Germinal center (tissue), 1 donor: Measurements from ENCODE around the gene ACOT13.
A peak's percentile ranks its signal among the peaks of the same experiment; 100 is the strongest.
"Not testable (repeated sequence)": the region's sequence is repeated elsewhere in the genome, so short reads cannot be mapped to it uniquely, and the experiment has no call there.

Experiments used
- DNase-seq: peaks from one replicate; pipeline ENCODE4 v3.0.0; 2012; ENCODE audit warnings: mixed read lengths, low spot score

Gene ACOT13

GRCh38 chr6:24662236-24662635, 4.6 kb upstream of the ACOT13 start:
- DNase-seq = no peak

DNA sequence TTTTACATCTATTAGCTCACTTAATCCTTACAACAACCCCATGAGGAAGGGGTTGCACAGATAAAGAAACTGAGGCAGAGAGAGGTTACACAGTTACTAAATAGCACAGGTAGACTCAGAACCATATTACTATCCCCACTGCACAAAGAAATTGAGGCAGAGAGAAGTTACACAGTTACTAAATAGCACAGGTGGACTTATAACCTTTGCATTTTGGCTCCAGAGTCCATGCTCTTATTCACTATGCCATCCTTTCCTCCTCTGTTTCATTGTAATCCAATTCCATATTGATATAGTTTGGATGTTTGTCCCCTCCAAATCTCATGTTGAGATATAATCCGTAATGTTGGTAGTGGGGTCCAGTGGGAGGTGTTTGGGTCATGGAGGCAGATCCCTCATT, 3.7 kb upstream of the ACOT13 start:
- no peak for DNase-seq

DNA sequence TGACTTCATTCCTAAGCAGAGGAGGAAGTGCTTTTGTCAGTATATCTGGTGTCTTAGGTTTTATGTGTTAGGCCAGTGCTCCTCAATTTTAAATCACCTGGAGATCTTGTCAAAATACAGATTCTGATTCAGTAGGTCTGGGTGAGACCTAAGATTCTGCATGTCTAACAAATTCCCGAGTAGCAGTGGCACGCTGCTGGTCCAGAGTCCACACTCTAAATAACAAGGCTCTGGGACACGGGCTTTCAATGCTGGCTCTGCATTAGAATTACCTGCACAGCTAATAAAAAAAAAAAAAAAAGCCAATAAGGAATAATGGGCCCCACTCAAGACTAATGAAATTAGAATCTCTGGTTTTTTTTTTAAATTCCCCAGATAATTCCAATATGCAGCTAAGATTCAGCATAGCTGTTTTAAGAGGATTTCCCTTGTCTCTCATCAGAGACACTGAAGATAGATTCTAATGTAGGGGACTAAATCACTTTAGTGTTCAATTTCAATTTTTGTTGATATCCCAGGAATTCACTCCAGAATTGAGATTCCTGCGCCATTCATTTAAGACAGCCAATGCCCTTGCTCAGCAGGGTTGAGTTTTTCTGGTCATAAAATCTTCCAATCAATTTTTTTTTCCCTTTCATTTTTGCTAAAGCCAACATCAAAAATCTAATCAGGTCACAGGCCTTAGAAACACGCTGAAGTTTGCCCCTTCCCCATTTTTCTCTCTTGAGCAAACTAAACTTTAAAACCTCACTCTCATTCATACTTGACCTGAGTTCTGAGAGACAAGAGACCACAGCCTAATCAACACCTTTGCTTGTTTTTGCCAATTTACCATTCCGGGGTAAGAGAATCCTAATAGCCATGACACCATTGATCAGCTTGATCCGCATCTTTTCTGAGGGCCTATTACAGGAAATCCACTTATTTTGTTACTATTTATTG, 2.6 kb upstream of the ACOT13 start:
- DNase-seq = no peak

DNA sequence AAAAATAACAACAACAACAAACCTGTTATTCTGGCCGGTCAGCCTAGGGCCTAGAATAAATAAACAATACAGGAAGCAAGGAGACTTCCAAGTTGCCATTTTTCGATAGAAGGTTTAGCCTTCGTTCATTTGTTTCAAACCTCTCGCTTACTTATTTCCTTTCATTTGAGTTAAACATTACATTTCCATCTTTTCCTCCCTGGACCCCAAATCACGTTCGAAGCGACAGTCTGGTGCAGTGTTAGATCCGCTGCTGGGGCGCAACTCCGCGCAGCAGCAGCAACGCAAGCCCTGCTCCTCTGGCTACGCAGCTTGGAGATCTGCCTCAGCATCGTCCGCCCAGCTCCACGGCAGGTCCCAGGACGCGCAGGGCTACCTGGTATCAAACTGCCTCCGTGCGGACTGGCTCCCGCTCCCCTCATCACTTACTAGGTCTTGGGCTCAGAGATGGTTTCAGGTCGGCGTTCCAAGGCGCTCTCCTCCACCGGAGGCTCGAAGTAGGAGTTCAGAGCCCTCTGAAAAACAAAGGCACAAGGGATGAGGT, 708 bp upstream of the ACOT13 start:
- DNase-seq = peak; percentile 52

DNA sequence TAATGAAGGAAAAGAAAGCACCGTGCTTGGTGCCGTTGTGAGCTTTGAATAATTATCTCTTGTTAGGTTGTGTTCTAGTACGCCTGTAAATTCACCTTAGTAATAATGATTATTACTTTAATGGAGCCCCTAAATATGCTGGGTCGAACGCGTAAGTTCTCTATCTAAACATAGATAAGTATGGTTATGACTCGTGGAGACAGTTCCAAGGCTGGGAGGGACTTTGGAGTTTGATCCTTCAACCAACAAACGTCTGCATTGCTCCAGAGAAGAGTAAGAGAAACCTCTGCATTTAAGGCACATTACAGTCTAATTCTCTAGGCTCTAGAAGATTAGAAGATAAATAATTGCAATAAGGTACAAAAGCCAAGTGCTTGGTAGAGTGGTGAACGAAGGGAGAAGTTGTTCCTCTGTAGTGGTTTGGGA, 514 bp downstream of the ACOT13 start:
- DNase-seq = no peak

DNA sequence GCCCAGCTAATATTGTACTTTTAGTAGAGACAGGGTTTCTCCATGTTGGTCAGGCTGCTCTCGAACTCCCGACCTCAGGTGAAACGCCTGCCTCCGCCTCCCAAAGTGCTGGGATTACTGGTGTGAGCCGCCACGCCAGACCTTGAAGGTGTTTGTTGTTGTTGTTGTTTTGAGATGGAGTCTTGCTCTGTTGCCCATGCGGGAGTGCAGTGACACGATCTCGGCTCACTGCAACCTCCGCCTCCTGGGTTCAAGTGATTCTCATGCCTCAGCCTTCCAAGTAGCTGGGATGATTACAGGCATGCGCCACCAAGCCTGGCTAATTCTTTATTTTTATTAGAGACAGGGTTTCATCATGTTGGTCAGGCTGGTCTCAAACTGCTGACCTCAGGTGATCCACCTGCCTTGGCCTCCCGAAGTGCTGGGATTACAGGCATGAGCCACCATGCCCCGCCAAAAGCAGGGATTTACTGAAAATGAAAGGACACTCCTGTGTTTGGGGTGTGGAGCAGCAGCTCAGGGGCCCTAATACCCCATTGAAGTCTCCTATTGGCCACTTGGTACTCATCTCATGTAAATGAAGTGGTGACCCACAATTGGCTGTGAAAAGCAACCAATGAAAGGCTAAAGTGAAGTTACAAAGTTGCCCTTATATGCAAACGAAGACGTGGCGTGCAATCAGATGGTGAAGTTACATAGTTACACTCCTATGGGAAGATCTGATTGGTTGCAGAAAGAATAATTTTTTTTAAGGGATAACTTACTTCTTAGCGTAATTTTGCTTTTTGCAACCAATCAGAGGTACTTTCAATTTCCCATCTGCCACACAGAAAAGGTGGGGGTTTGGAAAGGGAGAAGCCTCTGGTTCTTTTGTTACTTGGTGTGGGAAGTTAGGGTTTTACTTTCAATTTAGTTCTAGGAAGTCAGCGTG, 1.5 kb downstream of the ACOT13 start:
- DNase-seq = not testable (repeated sequence)

- no peak for DNase-seq
These were observed 2.1 kb downstream of the ACOT13 start for GRCh38 chr6:24668997-24669361.

DNA sequence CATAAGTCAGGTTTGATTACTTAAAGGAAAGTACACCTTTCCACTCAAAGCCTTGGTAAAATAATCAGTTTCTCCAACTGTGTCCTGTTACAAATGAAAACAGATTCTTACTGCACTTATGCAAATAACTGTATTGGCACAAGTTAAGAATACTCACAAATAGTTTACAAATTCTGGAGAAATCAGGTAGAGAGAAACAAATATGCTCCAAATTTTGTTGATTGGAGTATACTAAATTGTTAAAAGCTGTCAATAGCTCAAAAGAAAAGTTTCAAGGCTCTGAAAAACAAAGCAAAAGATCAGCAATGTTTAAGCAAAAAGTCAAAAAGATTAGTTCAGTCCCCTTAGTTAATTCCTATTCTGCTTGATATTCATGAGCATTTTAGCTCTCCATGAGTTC, 3.6 kb downstream of the ACOT13 start:
- DNase-seq = not testable (repeated sequence)

DNA sequence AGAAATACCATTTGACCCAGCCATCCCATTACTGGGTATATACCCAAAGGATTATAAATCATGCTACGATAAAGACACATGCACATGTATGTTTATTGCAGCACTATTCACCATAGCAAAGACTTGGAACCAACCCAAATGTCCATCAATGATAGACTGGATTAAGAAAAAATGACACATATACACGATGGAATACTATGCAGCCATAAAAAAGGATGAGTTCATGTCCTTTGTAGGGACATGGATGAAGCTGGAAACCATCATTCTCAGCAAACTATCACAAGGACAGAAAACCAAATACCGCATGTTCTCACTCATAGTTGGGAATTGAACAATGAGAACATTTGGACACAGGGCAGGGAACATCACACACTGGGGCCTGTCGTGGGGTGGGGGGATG, 4.2 kb downstream of the ACOT13 start:
- DNase-seq = not testable (repeated sequence)

GRCh38 chr6:24672620-24673182, 5.8 kb downstream of the ACOT13 start:
- DNase-seq = no peak

DNA sequence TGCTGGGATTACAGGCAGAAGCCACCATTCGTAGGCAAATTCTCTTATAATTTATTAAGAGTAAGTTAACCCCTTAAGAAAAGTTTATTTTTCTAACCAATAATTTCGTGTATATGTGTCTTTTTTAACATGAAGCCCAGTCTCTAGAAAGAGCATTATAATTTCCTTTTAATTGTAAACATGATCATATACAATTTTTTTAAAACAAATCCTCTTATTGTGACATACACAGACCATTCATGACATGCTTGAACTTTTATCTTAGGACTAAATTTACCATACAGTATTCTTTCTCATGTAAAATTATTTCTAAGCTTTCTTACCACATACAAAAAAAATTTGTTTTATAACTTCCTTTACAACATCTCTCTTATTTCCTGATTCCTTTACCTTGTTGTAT, 6.7 kb downstream of the ACOT13 start:
- no peak for DNase-seq

DNA sequence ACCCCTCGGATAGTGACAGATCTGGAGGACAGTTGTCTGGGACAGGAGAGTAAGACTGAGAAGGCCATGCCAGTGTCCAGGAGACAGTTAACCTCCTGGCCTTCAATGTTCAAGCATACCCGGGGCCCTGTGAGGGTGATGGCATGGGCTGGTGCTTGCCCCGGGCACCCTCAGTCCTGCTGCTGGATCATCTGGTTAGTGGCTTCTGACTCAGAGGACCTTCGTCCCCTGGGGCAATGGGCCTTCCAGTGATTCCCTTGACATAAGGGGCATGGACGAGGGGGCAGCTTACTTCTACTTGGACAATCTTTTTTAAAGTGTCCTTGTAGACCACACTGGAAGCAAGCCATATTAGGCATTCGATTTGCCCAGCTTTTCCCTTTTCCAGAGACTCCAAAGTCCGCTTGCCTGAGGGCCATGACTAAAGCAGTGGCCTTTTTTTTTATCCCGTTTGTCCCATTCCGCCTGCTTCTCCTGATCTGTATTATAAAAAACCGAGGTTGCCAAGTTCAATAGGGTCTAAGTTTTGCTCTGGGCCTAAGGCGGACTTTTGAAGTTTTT, 12.0 kb downstream of the ACOT13 start:
- not testable (repeated sequence) for DNase-seq

DNA sequence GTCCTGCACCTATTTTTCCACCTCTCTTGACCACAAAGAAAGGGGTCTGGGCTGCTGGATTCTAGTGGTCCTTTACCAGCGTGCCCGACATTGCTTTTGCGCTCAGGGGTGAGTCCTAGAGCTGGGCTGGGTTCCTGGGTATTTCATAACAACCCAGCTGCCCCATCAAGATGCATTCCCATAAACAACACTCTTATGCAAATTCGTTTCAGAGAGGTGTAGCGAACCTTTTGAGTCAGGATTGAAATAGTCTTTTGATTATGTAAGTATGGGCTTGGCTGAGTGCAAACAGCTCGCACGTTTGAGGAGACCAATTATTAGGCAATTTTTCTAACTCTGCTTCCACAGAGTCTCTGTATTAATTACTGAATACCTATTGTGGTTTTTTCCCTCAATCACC, 13.7 kb downstream of the ACOT13 start:
- DNase-seq = no peak

DNA sequence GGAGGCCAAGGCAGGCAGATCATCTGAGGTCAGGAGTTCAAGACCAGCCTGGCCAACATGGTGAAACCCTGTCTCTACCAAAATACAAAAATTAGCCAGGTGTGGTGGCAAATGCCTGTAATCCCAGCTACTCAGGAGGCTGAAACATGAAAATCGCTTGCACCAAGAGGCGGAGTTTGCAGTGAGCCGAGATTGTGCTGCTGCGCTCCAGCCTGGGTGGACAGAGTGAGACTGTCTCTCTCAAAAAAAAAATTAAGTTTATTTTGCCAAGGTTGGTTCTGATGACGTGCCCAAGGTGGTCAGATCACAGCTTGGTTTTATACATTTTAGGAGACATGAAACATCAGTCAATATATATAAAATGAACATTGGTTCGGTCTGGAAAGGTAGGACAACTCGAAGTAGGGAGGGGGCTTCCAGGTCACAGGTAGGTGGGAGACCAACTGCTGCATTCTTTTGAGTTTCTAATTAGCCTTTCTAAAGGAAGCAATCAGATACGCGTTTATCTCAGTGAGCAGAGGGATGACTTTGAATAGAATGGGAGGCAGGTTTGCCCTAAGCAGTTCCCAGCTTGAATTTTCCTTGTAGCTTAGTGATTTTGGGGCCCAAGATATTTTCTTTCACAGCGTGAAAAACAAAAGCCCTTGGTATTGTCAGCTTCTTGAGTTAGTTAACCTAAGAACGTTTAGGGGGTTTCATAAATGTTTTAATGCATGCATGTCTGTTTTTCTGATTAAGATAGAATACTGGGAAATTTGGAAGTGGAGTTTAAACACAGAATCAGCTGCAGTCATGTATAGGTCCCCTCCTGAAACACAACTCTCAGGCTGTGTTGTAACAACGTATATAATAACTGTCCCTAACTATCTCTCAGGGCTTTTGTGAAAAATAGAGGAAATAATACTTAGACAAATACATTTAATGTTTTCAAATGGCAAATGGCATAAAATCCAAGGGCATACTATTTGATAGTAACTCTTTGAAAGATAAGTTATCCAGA, 16.7 kb downstream of the ACOT13 start:
- no peak for DNase-seq

DNA sequence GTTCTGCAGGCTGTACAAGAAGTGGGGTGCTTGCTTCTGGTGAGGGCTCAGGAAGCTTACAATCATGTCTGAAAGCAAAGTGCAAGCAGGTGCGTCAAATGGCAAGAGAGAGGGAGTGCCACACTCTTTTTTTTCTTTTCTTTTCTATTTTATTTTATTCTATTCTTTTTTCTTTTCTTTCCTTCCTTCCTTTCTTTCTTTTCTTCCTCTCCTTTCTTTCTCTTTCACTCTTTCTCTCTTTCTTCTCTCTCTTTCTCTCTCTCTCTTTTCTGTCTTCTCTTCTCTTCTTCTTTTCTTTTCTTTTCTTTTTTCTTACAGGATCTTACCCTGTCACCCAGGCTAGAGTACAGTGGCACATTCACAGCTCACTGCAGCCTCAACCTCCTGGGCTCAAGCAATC, 19.5 kb downstream of the ACOT13 start:
- DNase-seq = no peak

DNA sequence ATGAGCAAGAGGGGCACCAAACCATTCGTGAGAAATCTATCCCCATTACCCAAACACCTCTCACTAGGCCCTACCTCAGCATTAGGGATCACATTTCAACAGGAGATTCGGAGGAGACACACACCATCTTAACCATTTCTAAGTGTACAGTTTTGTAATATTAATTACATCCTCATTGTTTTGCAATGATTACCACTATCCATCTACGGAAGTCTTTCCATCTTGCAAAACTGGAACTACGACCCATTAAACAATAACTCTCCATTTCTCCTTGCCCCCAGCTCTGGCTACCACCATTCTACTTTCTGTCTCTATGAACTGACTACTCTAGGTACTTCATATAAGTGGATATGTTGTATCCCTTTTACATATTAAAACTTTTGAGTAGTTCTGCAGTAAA, 20.1 kb downstream of the ACOT13 start:
- DNase-seq = no peak

GRCh38 chr6:24689964-24690363, 23.1 kb downstream of the ACOT13 start:
- DNase-seq = no peak

DNA sequence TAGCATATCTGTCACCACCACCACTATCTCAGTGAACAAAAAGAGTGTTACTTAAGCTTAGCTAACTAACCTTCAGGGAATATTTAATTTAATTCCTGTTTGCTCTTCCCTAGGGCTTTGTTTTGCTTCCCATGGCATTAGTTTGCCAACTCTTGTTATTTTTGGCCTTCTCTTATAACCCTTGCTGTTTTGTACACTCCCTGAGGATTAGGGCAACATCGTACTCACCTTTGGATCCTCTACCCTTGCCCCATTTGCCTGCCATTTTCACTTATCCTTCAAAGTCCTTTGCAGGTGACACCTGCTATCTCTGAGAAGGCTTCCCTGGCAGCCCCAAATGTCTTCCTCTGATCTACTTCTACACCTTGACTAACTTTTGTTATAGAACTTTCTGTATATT, 23.7 kb downstream of the ACOT13 start:
- no peak for DNase-seq

DNA sequence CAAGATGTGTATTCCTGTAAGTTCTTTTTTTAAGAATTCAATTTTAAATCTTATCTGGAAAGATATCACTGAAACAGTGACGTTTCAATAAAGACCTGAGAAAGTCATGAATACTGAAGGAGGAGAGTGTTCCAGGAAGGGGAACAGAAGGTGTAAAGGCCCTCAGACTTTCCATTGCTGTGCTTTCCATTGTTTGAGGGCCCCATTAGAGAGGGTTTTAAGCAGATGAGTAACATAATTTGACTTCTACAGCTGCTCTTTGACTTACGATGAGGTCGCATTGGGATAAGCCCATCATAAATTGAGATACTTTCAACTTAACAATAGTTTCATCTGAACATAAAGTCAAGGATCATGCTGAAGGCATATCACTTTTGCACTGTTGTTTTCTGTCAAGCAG, 24.7 kb downstream of the ACOT13 start:
- no peak for DNase-seq

DNA sequence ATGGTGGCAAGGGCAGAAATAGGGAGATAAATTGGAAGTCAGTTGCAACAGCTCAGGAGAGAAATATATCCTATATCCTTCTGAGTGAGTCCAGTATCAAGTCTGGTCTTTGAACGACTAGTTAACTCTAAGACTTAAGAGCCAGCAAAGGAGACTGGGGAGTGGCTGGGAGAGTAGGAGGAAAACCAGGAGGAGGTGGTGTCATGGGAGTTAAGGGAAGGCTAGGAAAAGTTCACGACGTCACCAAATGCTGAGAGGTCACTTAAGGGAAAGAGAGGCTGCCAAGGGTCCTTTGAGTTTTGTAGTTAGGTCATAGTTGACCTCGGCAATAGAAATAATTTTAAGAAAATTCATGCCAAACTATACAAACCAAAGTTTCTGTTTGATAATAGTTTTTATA, 25.1 kb downstream of the ACOT13 start:
- DNase-seq = no peak

DNA sequence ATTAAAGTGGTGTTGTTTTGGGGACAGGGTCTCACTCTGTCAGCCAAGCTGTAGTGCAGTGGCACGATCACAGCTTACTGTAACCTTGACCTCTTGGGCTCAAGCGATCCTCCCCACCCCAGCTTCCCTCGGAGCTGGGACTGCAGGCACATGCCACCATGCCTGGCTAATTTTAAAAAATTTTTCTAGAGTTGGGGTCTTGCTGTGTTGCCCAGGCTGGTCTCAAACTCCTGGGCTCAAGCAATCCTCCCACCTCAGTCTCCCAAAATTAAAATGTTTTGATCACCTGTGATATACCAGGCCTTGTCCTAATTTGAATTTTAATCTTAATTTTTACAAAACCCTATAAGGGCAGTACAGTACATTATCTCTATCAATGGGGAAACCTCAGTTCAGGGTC, 25.5 kb downstream of the ACOT13 start:
- DNase-seq = no peak
